Endodermal cell (in vitro differentiated cells): ENCODE measurements around the gene ARPP21. TPM values are rescaled to one million over a fixed set of nuclear protein-coding genes. Genes with fewer than 3 reads are reported as not detected.

Source experiments
- DNase-seq: peaks from one replicate; pipeline ENCODE4 v3.0.0-alpha.2; 2017
- H3K27ac ChIP-seq: 2 replicates; pipeline ENCODE4 v1.5.1; 2013; ENCODE audit warnings: mild to moderate bottlenecking, low read depth, low read length, moderate library complexity
- H3K27me3 ChIP-seq: 2 replicates; pipeline ENCODE4 v1.6.1; 2013; ENCODE audit warnings: mild to moderate bottlenecking, low read length, moderate library complexity; ENCODE audit not compliant: insufficient read depth, control insufficient read depth, poor library complexity, severe bottlenecking
- H3K36me3 ChIP-seq: 2 replicates; pipeline ENCODE4 v1.7.0; 2013; ENCODE audit warnings: mild to moderate bottlenecking, low read length, moderate library complexity; ENCODE audit not compliant: control insufficient read depth, insufficient read depth
- H3K4me1 ChIP-seq: one replicate; pipeline ENCODE4 v1.7.0; 2013; ENCODE audit warnings: low read length; ENCODE audit not compliant: control insufficient read depth, insufficient read depth
- H3K4me3 ChIP-seq: 2 replicates; pipeline ENCODE4 v1.5.1; 2013; ENCODE audit warnings: mild to moderate bottlenecking, low read length, moderate library complexity
- H3K9ac ChIP-seq: 2 replicates; pipeline ENCODE4 v1.6.1; 2013; ENCODE audit warnings: mild to moderate bottlenecking, low read length, moderate library complexity; ENCODE audit not compliant: poor library complexity, severe bottlenecking; ENCODE audit errors: extremely low read depth
- H3K9me3 ChIP-seq: 2 replicates; pipeline ENCODE4 v1.6.1; 2013; ENCODE audit warnings: mild to moderate bottlenecking, low read length, moderate library complexity; ENCODE audit not compliant: control insufficient read depth
- H3K27ac Mint-ChIP-seq: 2 replicates; pipeline ENCODE4 v1.8.0; 2020; ENCODE audit warnings: mixed read lengths
- H3K27me3 Mint-ChIP-seq: 2 replicates; pipeline ENCODE4 v1.8.0; 2021; ENCODE audit warnings: mild to moderate bottlenecking, mixed read lengths; ENCODE audit not compliant: insufficient read depth
- H3K36me3 Mint-ChIP-seq: 2 replicates; pipeline ENCODE4 v1.8.0; 2020; ENCODE audit warnings: low read depth, mixed read lengths
- H3K4me1 Mint-ChIP-seq: 2 replicates; pipeline ENCODE4 v1.8.0; 2020; ENCODE audit warnings: mixed read lengths
- H3K4me3 Mint-ChIP-seq: 2 replicates; pipeline ENCODE4 v1.8.0; 2020; ENCODE audit warnings: mild to moderate bottlenecking, moderate library complexity, mixed read lengths
- H3K9me3 Mint-ChIP-seq: 2 replicates; pipeline ENCODE4 v1.8.0; 2020; ENCODE audit warnings: mild to moderate bottlenecking, mixed read lengths
- WGBS, 2 experiments: methylation state at CpG; one replicate each; pipeline versions ENCODE4 v1.1.5 to v1.1.7; 2013; ENCODE audit warnings: missing lambda C conversion rate in 2 of 2, mixed read lengths in 1 of 2; ENCODE audit not compliant: insufficient coverage in 1 of 2, insufficient read length in 1 of 2; 5-methylcytosine and 5-hydroxymethylcytosine counted together
- total RNA-seq, 2 donors: library from RNA; stranded (reverse); fragmentation: NEBNext Ultra II Directional in 1 of 2; extraction: Animal tissue kit (Norgen Biotek cat#: 25700) in 1 of 2; gene quantifications; 2 replicates in 1 of 2; 3 replicates in 1 of 2; pipeline ENCODE4 v1.2.1, GENCODE V29; 2021
- TF ChIP-seq, protein P1 (sequence below): fragments of 200-600 bp; sonication (generic); conservative IDR thresholded peaks from 2 replicates; pipeline ENCODE4 v1.5.0; 2021; ENCODE audit warnings: antibody characterized with exemption, mild to moderate bottlenecking

The ARPP21 gene
- total RNA-seq, 2 donors from 2014 or later: not detected

DNA sequence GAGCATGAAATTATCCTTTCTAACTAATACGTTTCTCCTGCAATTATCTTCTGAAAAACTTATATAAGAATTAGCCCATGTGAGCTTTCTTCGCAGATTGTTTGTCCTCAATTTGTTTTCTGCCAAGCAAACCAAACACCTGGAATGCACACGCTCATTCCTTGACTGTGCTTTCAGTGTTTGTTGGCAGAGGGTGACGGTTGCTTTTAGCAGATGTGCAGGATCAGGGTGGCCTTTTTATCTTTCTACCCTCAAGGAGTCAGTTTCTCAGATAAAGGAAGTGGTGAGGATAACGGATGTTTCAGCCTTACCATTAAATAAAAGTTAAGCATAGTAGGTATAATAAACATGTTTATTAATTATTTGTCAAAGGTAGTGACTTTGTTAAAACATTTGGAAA, 15.2 kb downstream of the ARPP21 start:
- no peak overlapping the region for H3K27ac Mint-ChIP-seq
- Histone ChIP-seq H3K9me3 (no peaks in the 10 kb centered on the region), H3K36me3 (no peaks in the 10 kb centered on the region), H3K9ac (no peak overlapping the region), H3K27me3 (peaks cover 14% of the 10 kb centered on the region), H3K4me3 (no peak overlapping the region), H3K27ac (no peak overlapping the region), H3K4me1 (peaks cover 1% of the 10 kb centered on the region)
- WGBS, 2 experiments: 81 to 100% methylated on average over 1 to 4 of the region's 5 CpGs
- peaks cover 25% of the 10 kb centered on the region for H3K27me3 Mint-ChIP-seq
- H3K4me1 Mint-ChIP-seq: peaks cover 11% of the 10 kb centered on the region
- TF ChIP-seq, protein P1, sequence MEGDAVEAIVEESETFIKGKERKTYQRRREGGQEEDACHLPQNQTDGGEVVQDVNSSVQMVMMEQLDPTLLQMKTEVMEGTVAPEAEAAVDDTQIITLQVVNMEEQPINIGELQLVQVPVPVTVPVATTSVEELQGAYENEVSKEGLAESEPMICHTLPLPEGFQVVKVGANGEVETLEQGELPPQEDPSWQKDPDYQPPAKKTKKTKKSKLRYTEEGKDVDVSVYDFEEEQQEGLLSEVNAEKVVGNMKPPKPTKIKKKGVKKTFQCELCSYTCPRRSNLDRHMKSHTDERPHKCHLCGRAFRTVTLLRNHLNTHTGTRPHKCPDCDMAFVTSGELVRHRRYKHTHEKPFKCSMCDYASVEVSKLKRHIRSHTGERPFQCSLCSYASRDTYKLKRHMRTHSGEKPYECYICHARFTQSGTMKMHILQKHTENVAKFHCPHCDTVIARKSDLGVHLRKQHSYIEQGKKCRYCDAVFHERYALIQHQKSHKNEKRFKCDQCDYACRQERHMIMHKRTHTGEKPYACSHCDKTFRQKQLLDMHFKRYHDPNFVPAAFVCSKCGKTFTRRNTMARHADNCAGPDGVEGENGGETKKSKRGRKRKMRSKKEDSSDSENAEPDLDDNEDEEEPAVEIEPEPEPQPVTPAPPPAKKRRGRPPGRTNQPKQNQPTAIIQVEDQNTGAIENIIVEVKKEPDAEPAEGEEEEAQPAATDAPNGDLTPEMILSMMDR: no peak
- no peaks in the 10 kb centered on the region for H3K9me3 Mint-ChIP-seq
- no peak overlapping the region for H3K4me3 Mint-ChIP-seq
- no peak for DNase-seq
- no peaks in the 10 kb centered on the region for H3K36me3 Mint-ChIP-seq

DNA sequence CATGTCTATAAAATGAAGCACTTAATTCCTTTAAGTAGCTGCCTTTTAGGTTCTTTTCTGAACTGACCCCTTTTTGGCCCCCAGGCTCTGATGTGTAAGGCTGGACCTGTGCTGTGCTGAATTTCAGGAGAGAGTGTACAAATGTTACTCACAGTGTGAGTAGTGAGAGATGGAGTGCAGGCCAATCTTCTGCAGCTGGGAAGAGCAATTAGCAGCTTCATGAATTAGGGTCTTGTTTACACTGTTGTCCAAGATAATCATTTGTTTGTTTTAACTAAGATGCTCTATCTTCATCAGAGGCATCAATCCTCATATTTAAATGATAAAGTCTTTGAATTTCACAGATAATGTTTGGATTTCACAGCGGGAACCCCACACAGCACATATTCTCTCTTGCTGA, 19.4 kb downstream of the ARPP21 start:
- no peaks in the 10 kb centered on the region for H3K9me3 Mint-ChIP-seq
- Histone ChIP-seq H3K4me1 (peaks cover 5% of the 10 kb centered on the region), H3K27ac (no peak overlapping the region), H3K27me3 (peaks cover 27% of the 10 kb centered on the region), H3K9ac (no peak overlapping the region), H3K9me3 (no peaks in the 10 kb centered on the region), H3K4me3 (no peak overlapping the region), H3K36me3 (no peaks in the 10 kb centered on the region)
- H3K36me3 Mint-ChIP-seq: no peaks in the 10 kb centered on the region
- TF ChIP-seq, protein P1: no peak
- H3K27ac Mint-ChIP-seq: no peak overlapping the region
- peaks cover 18% of the 10 kb centered on the region for H3K4me1 Mint-ChIP-seq
- no peak overlapping the region for H3K4me3 Mint-ChIP-seq
- 50 to 100% methylated on average over 1 of the region's 1 CpG for WGBS, 2 experiments
- H3K27me3 Mint-ChIP-seq: peaks cover 49% of the 10 kb centered on the region
- no peak for DNase-seq

DNA sequence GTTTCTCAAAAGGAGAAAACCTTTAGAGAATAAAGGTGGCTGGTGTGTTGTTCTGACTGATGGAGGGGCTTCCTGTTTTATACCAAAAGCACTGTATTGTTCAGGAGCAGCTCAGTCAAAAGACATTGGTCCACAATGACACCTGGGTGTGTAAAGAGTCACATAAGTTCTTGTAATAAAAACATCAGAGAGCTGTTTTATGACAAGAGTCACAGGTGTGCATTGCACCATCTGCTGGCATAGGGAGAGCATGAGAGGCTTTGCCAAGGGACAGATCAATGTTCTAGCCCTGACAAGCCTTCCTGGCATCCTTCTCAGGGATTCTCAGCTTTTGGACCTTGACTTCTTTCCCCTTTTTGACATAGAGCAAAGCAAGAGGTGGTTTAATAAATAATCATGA, 20.4 kb downstream of the ARPP21 start:
- Mint-ChIP-seq H3K9me3 (no peaks in the 10 kb centered on the region), H3K36me3 (no peaks in the 10 kb centered on the region), H3K27me3 (peaks cover 58% of the 10 kb centered on the region), H3K27ac (no peak overlapping the region), H3K4me1 (peaks cover 17% of the 10 kb centered on the region), H3K4me3 (no peak overlapping the region)
- Histone ChIP-seq H3K27me3 (peaks cover 37% of the 10 kb centered on the region), H3K36me3 (no peaks in the 10 kb centered on the region), H3K27ac (no peak overlapping the region), H3K4me1 (peaks cover 5% of the 10 kb centered on the region), H3K9ac (no peak overlapping the region), H3K9me3 (no peaks in the 10 kb centered on the region), H3K4me3 (no peak overlapping the region)
- peak; percentile 51 for DNase-seq
- TF ChIP-seq, protein P1: peak; percentile 69
